Omental fat pad (tissue), 4 donors: ENCODE data around the gene MLYCD. TPM values are rescaled to one million over a fixed set of nuclear protein-coding genes. Genes with fewer than 3 reads are reported as not detected.
"Not testable (repeated sequence)": the region's sequence is repeated elsewhere in the genome, so short reads cannot be mapped to it uniquely, and the experiment has no call there.

Experiments
- ATAC-seq: fragments of 150-250 bp; one replicate; pipeline ENCODE4 v1.9.1; 2016; ENCODE audit warnings: mild to moderate bottlenecking, moderate library complexity; ENCODE audit not compliant: low FRiP score
- DNase-seq: peaks from one replicate; pipeline ENCODE4 v3.0.0-alpha.2; 2019; ENCODE audit warnings: low spot score
- total RNA-seq, 4 donors: library from RNA; depleted of rRNA; stranded (reverse); fragments of >200 nt; gene quantifications; one replicate each; pipeline ENCODE4 v1.1.0, GENCODE V29; 2016
- TF ChIP-seq, protein P1 (sequence below), 3 donors: fragments of 450-650 bp; IDR thresholded peaks; one replicate each; pipeline ENCODE4 v1.5.1; 2016 to 2017; ENCODE audit warnings: antibody characterized with exemption in 3 of 3, mild to moderate bottlenecking in 3 of 3, moderate library complexity in 2 of 3

MLYCD gene
- total RNA-seq, 4 donors from 2014 or later, result 8.4 to 17.8 (median 10.6) TPM

DNA sequence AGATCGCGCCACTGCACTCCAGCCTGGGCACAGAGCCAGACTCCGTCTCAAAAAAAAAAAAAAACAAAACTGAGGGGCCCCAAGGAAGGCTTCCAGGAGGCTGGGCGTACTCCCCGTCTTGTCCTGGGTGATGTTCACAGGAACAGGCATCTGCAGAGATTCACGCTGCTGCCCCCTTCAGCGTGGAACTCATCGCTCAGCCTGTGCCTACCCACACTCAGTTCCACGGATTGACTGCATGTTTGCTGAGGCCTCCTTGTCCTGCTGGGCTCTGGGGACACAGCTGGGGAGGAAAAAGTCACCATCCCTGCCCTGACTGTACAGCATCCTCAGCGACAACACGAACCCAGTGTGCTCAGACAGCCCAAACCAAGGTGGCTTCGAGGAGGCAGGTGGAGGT, 41.2 kb downstream of the MLYCD start:
- DNase-seq (no peak), ATAC-seq (no peak)
- TF ChIP-seq, protein P1, sequence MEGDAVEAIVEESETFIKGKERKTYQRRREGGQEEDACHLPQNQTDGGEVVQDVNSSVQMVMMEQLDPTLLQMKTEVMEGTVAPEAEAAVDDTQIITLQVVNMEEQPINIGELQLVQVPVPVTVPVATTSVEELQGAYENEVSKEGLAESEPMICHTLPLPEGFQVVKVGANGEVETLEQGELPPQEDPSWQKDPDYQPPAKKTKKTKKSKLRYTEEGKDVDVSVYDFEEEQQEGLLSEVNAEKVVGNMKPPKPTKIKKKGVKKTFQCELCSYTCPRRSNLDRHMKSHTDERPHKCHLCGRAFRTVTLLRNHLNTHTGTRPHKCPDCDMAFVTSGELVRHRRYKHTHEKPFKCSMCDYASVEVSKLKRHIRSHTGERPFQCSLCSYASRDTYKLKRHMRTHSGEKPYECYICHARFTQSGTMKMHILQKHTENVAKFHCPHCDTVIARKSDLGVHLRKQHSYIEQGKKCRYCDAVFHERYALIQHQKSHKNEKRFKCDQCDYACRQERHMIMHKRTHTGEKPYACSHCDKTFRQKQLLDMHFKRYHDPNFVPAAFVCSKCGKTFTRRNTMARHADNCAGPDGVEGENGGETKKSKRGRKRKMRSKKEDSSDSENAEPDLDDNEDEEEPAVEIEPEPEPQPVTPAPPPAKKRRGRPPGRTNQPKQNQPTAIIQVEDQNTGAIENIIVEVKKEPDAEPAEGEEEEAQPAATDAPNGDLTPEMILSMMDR (IDR thresholded peaks at IDR 0.05), result no peak

DNA sequence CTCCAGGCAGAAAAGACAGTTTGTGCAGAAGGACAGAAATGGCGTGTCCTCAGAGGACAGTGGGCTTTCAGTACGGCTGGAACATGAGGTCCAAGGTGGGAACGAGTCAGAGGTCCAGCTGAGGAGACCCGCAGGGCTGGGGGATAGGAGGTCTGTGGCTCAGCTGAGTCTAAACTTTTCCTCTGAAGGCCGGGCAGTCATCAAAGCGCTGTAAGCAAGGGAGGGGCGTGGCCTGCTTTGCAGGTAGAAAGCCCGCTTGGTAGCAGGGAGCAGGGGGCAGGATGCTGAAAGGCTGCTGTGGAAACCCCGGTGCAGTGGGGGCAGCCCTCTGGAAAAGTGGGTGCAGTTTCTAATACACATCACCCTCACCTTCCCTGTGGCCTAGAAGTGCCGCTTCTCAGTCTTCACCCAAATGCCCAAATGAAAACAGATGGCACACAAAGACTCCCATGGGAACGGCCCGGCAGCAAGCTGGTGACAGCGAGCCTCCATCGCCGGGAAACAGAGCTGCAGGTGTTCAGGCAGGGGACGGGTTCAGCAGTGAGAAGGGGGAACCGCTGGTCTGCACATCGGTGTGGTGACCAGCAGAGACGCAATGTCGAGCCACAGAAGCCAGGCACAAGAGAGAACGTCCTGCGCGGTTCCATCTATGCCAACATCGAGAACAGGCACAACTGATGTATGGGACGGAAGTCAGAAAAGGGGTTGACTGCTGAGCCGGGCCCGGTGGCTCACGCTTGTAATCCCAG, 41.9 kb downstream of the MLYCD start:
- no peak for DNase-seq
- TF ChIP-seq, protein P1 (IDR thresholded peaks at IDR 0.05), result no peak
- no peak for ATAC-seq

DNA sequence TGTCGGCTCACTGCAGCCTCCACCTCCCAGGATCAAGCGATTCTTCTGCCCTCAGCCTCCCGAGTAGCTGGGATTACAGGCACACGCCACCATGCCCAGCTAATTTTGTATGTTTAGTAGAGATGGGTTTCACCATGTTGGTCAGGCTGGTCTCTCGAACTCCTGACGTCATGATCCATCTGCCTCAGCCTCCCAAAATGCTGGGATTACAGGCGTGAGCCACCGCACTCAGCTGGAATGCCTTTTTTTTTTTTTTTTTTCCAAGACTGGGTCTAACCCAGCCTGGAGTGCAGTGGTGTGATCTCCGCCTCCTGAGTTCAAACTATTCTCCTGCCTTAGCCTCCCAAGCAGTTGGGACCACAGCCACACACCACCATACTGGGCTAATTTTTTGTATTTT, 42.6 kb downstream of the MLYCD start:
- not testable (repeated sequence) for DNase-seq, ATAC-seq

GRCh38 chr16:83942074-83942473, 43.2 kb downstream of the MLYCD start:
- ATAC-seq, result no peak

DNA sequence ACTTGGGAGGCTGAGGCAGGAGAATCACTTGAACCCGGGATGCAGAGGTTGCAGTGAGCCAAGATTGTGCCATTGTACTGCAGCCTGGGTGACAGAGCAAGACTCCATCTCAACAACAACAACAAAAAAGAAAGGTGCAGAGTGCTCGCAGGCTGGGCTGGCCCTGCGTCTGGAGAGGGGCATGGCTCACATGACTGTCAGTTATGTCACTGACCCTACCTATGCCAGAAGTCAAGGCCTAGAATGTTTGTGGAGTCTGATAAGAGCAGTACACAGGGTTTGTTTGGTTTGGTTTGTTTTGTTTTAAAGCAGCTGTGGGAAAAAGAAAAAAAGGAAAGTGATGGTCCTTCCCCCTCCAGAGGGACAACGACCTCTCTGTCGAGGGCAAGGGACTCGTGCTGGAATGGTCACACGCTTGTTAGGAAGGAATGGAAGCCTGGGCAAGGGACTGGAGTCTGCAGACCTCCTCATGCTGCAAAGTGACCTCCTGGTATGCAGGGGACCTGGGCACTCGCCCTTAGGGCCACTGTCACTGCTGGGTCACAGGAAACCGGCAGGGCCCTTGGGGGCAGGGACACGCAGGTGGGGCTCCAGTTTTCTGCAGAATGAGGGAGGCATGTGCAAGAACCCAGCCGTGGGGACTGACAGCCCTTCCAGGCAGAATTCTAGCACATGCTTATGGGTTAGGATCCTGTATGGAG, 44.0 kb downstream of the MLYCD start:
- DNase-seq, result no peak
- no peak for ATAC-seq
- TF ChIP-seq, protein P1 (IDR thresholded peaks at IDR 0.05), result no peak

More at GRCh38 chr16:83942074-83942473, 43.2 kb downstream of the MLYCD start:
- no peak for DNase-seq
- TF ChIP-seq, protein P1 (IDR thresholded peaks at IDR 0.05), result no peak

DNA sequence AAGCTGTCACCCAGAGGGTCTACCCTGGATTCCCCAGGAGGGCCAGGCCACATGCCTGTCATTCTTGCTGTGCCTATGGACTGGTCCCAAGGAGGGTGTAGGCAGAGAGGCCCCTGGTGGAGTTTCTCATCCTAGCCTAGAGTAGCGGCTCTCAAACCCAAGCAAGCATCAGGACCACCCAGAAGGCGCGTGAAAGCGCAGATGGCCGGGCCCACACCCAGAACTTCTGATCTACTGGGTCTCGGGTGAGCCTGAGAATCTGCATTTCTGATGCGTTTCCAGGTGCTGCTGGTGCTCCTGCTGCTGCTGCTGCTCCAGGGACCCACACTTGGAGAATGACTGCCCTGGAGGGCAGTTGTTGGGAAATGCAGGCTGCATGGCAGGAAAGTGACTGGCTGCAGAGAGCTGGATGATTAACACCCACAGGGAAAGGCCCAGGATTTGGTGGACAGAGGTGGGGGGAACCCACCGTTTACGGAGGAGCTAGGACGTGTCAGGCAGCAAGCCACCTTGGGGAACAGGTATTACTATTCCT, 44.7 kb downstream of the MLYCD start:
- DNase-seq (no peak), ATAC-seq (no peak)
- TF ChIP-seq, protein P1 (IDR thresholded peaks at IDR 0.05), result no peak

GRCh38 chr16:83945587-83945986, 46.7 kb downstream of the MLYCD start:
- no peak for ATAC-seq
- TF ChIP-seq, protein P1 (IDR thresholded peaks at IDR 0.05), result no peak
- no peak for DNase-seq
